H1 (cell line): ENCODE data around the gene AADAC. TPM values are rescaled to one million over a fixed set of nuclear protein-coding genes. Genes with fewer than 3 reads are reported as not detected.

Experiments used
- CHD1 ChIP-seq: IDR thresholded peaks from 2 replicates; pipeline ENCODE4 v1.6.1; 2012; ENCODE audit warnings: low read depth, low read length, improper control_type of control experiment
- CHD2 ChIP-seq: IDR thresholded peaks from 2 replicates; pipeline ENCODE4 v1.6.1; 2012; ENCODE audit warnings: low read length, improper control_type of control experiment
- SAP30 ChIP-seq: fragments of 300-600 bp; sonication (generic); IDR thresholded peaks from 2 replicates; pipeline ENCODE4 v1.7.1; 2012; ENCODE audit warnings: low read length, moderate library complexity, mild to moderate bottlenecking, inconsistent platforms; ENCODE audit not compliant: insufficient read depth, insufficient replicate concordance
- SUZ12 ChIP-seq: fragments of 200-600 bp; sonication (generic); IDR thresholded peaks from 2 replicates; pipeline ENCODE4 v1.6.1; 2012; ENCODE audit warnings: mild to moderate bottlenecking, inconsistent platforms, low read length, moderate library complexity, mixed read lengths
- polyA plus RNA-seq, 7 experiments: library from polyadenylated mRNA; depleted of rRNA in 3 of 7; stranded (reverse) in 5 of 7; unstranded in 2 of 7; fragments of >200 nt in 5 of 7; fragments of 200-250 nt in 2 of 7; gene quantifications; 1 replicate in 5 of 7; 2 replicates in 1 of 7; 4 replicates in 1 of 7; pipeline versions ENCODE4 v1.2.1 to v1.2.3, GENCODE V29; 2011 to 2013; ENCODE audit warnings: missing spikeins in 2 of 7, mixed read lengths in 2 of 7
- total RNA-seq: library from RNA; stranded (reverse); fragmentation: NEBNext Ultra II Directional; extraction: Animal tissue kit (Norgen Biotek cat#: 25700); gene quantifications from 2 replicates; pipeline ENCODE4 v1.2.1, GENCODE V29; 2021

The AADAC gene
- total and polyA plus RNA-seq, 2 of the 8 experiments (the other 6 are each of a cell fraction or from before 2014, with no cell fraction given) = not detected

GRCh38 chr3:151794080-151794479, 19.8 kb upstream of the AADAC start (continued):
- TF ChIP-seq SUZ12 = no peak
- TF ChIP-seq SAP30 = no peak
- no peak for TF ChIP-seq CHD1
- TF ChIP-seq CHD2 = no peak
